ENCODE measurements around the gene MCM7. TPM values are rescaled to one million over a fixed set of nuclear protein-coding genes. Genes with fewer than 3 reads are reported as not detected.

The MCM7 gene
- total RNA-seq, 2 experiments from 2014 or later: 390 to 395 TPM

DNA sequence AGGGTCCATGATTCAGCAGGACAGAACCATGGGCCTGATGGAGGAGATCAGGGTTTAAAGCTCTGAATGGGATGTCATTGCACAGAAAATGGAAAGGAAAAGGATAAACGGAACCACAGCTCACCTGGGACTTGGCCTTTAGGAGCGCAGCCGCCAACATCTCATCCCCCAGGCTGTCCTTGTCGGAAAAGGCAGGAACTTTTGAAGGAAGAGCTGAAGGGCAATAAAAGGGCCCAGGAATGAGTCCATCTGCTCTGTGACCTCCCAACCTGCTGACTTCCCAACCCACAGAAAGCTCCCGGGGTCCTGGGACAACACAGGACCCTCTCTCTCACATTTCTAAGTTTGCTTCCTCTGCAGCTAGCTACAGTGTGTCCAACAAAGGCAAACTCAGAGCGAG is 25.8 kb downstream of the MCM7 start:
- H3K4me3 Mint-ChIP-seq: no peak overlapping the region

DNA sequence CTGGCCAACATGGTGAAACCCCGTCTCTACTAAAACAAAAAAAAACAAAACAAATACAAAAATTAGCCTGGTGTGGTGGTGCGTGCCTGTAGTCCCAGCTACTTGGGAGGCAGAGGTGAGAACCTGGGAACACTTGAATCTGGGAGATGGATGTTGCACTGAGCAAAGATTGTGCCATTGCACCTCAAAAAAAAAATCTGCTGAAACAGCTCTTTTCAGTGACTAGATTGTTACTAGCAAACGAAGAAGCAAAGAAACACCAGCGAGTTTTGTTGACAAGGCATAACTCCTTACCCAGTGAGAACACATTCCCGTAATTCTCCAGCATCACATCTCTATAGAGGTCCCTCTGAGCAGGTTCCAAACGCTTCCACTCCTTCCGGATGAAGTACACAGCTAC is 26.4 kb downstream of the MCM7 start:
- intact Hi-C loops (cut with micrococcal nuclease): no loop called here
- no peak overlapping the region for H3K27ac Mint-ChIP-seq
- peaks cover 76% of the 10 kb centered on the region for H3K36me3 Mint-ChIP-seq (ENCODE audit: low read depth)
- CTCF ChIA-PET: no interaction called here
- H3K27me3 Mint-ChIP-seq (ENCODE audit: low read depth): no peaks in the 10 kb centered on the region
- H3K9me3 Mint-ChIP-seq: peaks cover 32% of the 10 kb centered on the region
- H3K4me1 Mint-ChIP-seq (ENCODE audit: low read depth): peaks cover 8% of the 10 kb centered on the region
- no peak for DNase-seq
- H3K4me3 Mint-ChIP-seq: no peak overlapping the region

More for the DNA sequence above, 25.8 kb downstream of the MCM7 start:
- H3K36me3 Mint-ChIP-seq (ENCODE audit: low read depth): peaks cover 71% of the 10 kb centered on the region
- no peak overlapping the region for H3K27ac Mint-ChIP-seq
- peaks cover 27% of the 10 kb centered on the region for H3K9me3 Mint-ChIP-seq
- CTCF ChIA-PET: interaction anchor here (1.2 kb wide), 1 partner anchor 82 kb away, joined by 3 read pairs; no protein-coding TSS in a partner anchor
- intact Hi-C loops (cut with micrococcal nuclease): no loop called here
- no peaks in the 10 kb centered on the region for H3K27me3 Mint-ChIP-seq (ENCODE audit: low read depth)
- H3K4me1 Mint-ChIP-seq (ENCODE audit: low read depth): peaks cover 13% of the 10 kb centered on the region
- no peak for DNase-seq

DNA sequence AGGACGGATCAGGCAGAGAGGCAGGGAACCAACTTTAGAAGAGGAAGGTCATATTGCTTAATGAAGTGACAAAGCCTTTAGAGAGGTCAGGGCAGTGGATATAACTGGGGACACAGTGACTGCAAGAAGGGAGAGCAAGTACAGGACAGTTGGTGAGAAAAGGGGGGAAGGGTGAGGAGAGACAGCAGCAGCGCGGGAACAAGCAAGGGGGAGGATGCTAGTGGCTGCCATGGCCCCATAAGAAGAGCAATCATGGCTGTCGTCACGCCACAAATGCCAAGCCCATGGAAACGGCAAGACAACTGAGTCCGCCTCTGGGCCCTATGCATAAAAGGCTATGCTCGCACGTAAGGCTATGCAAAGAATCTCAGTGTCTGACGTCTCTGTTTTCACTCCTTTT is 28.7 kb downstream of the MCM7 start:
- Mint-ChIP-seq H3K9me3 (peaks cover 36% of the 10 kb centered on the region), H3K27ac (no peak overlapping the region), H3K4me3 (no peak overlapping the region), H3K36me3 (ENCODE audit: low read depth) (peaks cover 80% of the 10 kb centered on the region), H3K4me1 (ENCODE audit: low read depth) (no peaks in the 10 kb centered on the region), H3K27me3 (ENCODE audit: low read depth) (no peaks in the 10 kb centered on the region)
- DNase-seq: no peak
- intact Hi-C loops (cut with micrococcal nuclease): no loop called here
- CTCF ChIA-PET: no interaction called here

GRCh38 chr7:100071018-100071723 is 30.0 kb downstream of the MCM7 start:
- peaks cover 36% of the 10 kb centered on the region for H3K9me3 Mint-ChIP-seq
- CTCF ChIA-PET: interaction anchor here (0.7 to 2.5 kb wide), 5 partner anchors 19 to 75 kb away, joined by 3 to 7 read pairs (median 3); no protein-coding TSS in a partner anchor
- intact Hi-C loops (cut with micrococcal nuclease): no loop called here
- H3K27ac Mint-ChIP-seq: no peak overlapping the region
- H3K27me3 Mint-ChIP-seq (ENCODE audit: low read depth): no peaks in the 10 kb centered on the region
- no peaks in the 10 kb centered on the region for H3K4me1 Mint-ChIP-seq (ENCODE audit: low read depth)
- DNase-seq: no peak
- H3K36me3 Mint-ChIP-seq (ENCODE audit: low read depth): peaks cover 75% of the 10 kb centered on the region
- H3K4me3 Mint-ChIP-seq: no peak overlapping the region

DNA sequence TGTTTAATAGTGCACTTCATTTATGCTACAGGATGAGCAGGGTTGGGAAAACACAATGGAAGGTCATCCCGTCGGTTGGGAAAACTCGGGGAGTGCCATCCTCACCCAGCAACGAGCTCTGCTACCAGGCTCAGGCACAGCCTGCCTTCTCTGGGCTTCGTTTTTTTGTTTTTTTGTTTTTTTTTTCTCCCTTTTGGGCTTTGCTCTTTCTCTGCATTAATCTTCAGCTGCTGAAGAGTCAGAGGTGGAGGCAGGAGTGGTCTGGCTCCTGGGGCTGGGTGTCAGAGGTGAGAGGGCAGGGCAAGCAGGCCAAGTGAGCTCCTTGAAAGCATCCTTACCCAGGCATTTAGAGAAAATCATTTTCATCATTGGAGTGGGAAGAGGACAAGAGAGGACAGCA is 31.2 kb downstream of the MCM7 start:
- H3K4me3 Mint-ChIP-seq: no peak overlapping the region
- no peaks in the 10 kb centered on the region for H3K4me1 Mint-ChIP-seq (ENCODE audit: low read depth)
- no peaks in the 10 kb centered on the region for H3K27me3 Mint-ChIP-seq (ENCODE audit: low read depth)
- intact Hi-C loops (cut with micrococcal nuclease): no loop called here
- no peak for DNase-seq
- H3K27ac Mint-ChIP-seq: no peak overlapping the region
- H3K36me3 Mint-ChIP-seq (ENCODE audit: low read depth): peaks cover 65% of the 10 kb centered on the region
- CTCF ChIA-PET: interaction anchor here (1.4 to 2.5 kb wide), 2 partner anchors 18 to 33 kb away, joined by 3 to 7 read pairs; no protein-coding TSS in a partner anchor
- H3K9me3 Mint-ChIP-seq: peaks cover 36% of the 10 kb centered on the region

DNA sequence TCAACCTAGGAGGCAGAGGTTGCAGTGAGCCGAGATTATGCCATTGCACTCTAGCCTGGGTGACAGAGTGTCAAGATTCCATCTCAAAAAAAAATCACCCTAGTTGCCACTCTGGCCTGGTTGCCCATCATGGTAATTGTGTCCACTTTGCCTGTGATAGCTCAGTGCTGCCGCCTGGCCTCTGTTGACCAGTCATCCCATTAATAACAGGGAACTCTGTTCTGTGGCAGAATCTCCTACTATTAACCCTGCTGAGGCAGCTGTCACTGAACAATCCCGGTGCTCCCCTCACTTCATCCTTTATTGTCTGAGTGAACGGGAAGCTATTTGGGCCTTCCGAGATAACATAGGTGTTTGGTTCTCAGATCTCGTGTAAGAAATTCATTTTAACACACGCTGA is 34.2 kb downstream of the MCM7 start:
- Mint-ChIP-seq H3K4me3 (no peak overlapping the region), H3K36me3 (ENCODE audit: low read depth) (peaks cover 51% of the 10 kb centered on the region), H3K27me3 (ENCODE audit: low read depth) (no peaks in the 10 kb centered on the region), H3K4me1 (ENCODE audit: low read depth) (no peaks in the 10 kb centered on the region), H3K27ac (no peak overlapping the region), H3K9me3 (peaks cover 24% of the 10 kb centered on the region)
- no peak for DNase-seq
- intact Hi-C loops (cut with micrococcal nuclease): no loop called here
- CTCF ChIA-PET: no interaction called here

- Mint-ChIP-seq H3K36me3 (ENCODE audit: low read depth) (peaks cover 38% of the 10 kb centered on the region), H3K4me3 (no peak overlapping the region), H3K9me3 (peaks cover 11% of the 10 kb centered on the region), H3K27me3 (ENCODE audit: low read depth) (no peaks in the 10 kb centered on the region), H3K27ac (no peak overlapping the region), H3K4me1 (ENCODE audit: low read depth) (no peaks in the 10 kb centered on the region)
- CTCF ChIA-PET: no interaction called here
- no peak for DNase-seq
- intact Hi-C loops (cut with micrococcal nuclease): no loop called here
Observed at GRCh38 chr7:100065452-100066186, 35.6 kb downstream of the MCM7 start.

- H3K27me3 Mint-ChIP-seq (ENCODE audit: low read depth): no peaks in the 10 kb centered on the region
- H3K4me3 Mint-ChIP-seq: no peak overlapping the region
- CTCF ChIA-PET: interaction anchor here (0.8 to 1.0 kb wide), 2 partner anchors 62 to 70 kb away, joined by 3 to 4 read pairs; partner anchors contain the start of gene MBLAC1
- intact Hi-C loops (cut with micrococcal nuclease): no loop called here
- H3K27ac Mint-ChIP-seq: no peak overlapping the region
- DNase-seq: no peak
- no peaks in the 10 kb centered on the region for H3K4me1 Mint-ChIP-seq (ENCODE audit: low read depth)
- peaks cover 26% of the 10 kb centered on the region for H3K36me3 Mint-ChIP-seq (ENCODE audit: low read depth)
- no peaks in the 10 kb centered on the region for H3K9me3 Mint-ChIP-seq
Observed at GRCh38 chr7:100064162-100064561, 37.0 kb downstream of the MCM7 start.

GRCh38 chr7:100063376-100063775 is 37.8 kb downstream of the MCM7 start:
- H3K36me3 Mint-ChIP-seq (ENCODE audit: low read depth): peaks cover 26% of the 10 kb centered on the region
- no peaks in the 10 kb centered on the region for H3K4me1 Mint-ChIP-seq (ENCODE audit: low read depth)
- H3K27ac Mint-ChIP-seq: no peak overlapping the region
- CTCF ChIA-PET: interaction anchor here (0.5 to 1.2 kb wide), 4 partner anchors 19 to 144 kb away, joined by 3 read pairs; partner anchors contain the start of gene TRIM4
- no peaks in the 10 kb centered on the region for H3K27me3 Mint-ChIP-seq (ENCODE audit: low read depth)
- no peak overlapping the region for H3K4me3 Mint-ChIP-seq
- DNase-seq: no peak
- intact Hi-C loops (cut with micrococcal nuclease): no loop called here
- no peaks in the 10 kb centered on the region for H3K9me3 Mint-ChIP-seq

GRCh38 chr7:100061518-100062193 is 39.5 kb downstream of the MCM7 start:
- intact Hi-C loops (cut with micrococcal nuclease): no loop called here
- peaks cover 23% of the 10 kb centered on the region for H3K36me3 Mint-ChIP-seq (ENCODE audit: low read depth)
- H3K27ac Mint-ChIP-seq: no peak overlapping the region
- CTCF ChIA-PET: interaction anchor here (1.0 kb wide), 1 partner anchor 12 kb away, joined by 3 read pairs; the partner anchor contains the start of gene ZSCAN21
- no peak overlapping the region for H3K4me3 Mint-ChIP-seq
- no peaks in the 10 kb centered on the region for H3K9me3 Mint-ChIP-seq
- no peaks in the 10 kb centered on the region for H3K27me3 Mint-ChIP-seq (ENCODE audit: low read depth)
- H3K4me1 Mint-ChIP-seq (ENCODE audit: low read depth): no peaks in the 10 kb centered on the region
- no peak for DNase-seq

- DNase-seq: no peak
- intact Hi-C loops (cut with micrococcal nuclease): no loop called here
- Mint-ChIP-seq H3K9me3 (no peaks in the 10 kb centered on the region), H3K4me3 (no peak overlapping the region), H3K4me1 (ENCODE audit: low read depth) (no peaks in the 10 kb centered on the region), H3K27ac (no peak overlapping the region), H3K36me3 (ENCODE audit: low read depth) (peaks cover 17% of the 10 kb centered on the region), H3K27me3 (ENCODE audit: low read depth) (no peaks in the 10 kb centered on the region)
- CTCF ChIA-PET: no interaction called here
Observed at GRCh38 chr7:100059251-100059739, 41.9 kb downstream of the MCM7 start.

GRCh38 chr7:100057006-100057405 is 44.2 kb downstream of the MCM7 start:
- DNase-seq: no peak
- Mint-ChIP-seq H3K4me3 (no peak overlapping the region), H3K27me3 (ENCODE audit: low read depth) (no peaks in the 10 kb centered on the region), H3K36me3 (ENCODE audit: low read depth) (peaks cover 7% of the 10 kb centered on the region), H3K9me3 (no peaks in the 10 kb centered on the region), H3K4me1 (ENCODE audit: low read depth) (no peaks in the 10 kb centered on the region), H3K27ac (no peak overlapping the region)
- intact Hi-C loops (cut with micrococcal nuclease): no loop called here
- CTCF ChIA-PET: interaction anchor here (1.0 kb wide), 1 partner anchor 22 kb away, joined by 3 read pairs; no protein-coding TSS in a partner anchor
